Endothelial cell of umbilical vein (primary cell): ENCODE data around the gene XAF1. TPM values are rescaled to one million over a fixed set of nuclear protein-coding genes. Genes with fewer than 3 reads are reported as not detected.

Experiments
- BruUV-seq: library from RNA; stranded (reverse); fragments of 400-500 nt; replicated peaks from 2 replicates; lab custom pipeline; 2021; lab: Mats Ljungman, UMichigan
- CTCF ChIA-PET: fragments of 300-600, 350-600 bp; sonication (Branson Sonifier 250); formaldehyde crosslinking; loops from one replicate; lab custom pipeline; 2021; ENCODE audit warnings: antibody characterized with exemption, inconsistent platforms; lab: Charles Lee
- POLR2A ChIA-PET: fragments of 300-600, 350-600 bp; sonication (Branson Sonifier 250); formaldehyde crosslinking; loops from one replicate; lab custom pipeline; 2021; ENCODE audit warnings: antibody characterized with exemption, inconsistent platforms; lab: Charles Lee
- DNase-seq: peaks from one replicate; pipeline ENCODE4 v3.0.0-alpha.2; 2011; ENCODE audit warnings: low read depth, low spot score
- FAIRE-seq: peaks from 2 replicates; lab custom pipeline; 2011; peaks lifted over from hg19 to GRCh38; lab: Jason Lieb, UNC
- H2AFZ ChIP-seq: 2 replicates; pipeline ENCODE4 v1.6.0; 2012; ENCODE audit warnings: low read depth, low read length, control low read depth, inconsistent platforms
- H3K27ac ChIP-seq: 2 replicates; pipeline ENCODE4 v1.5.1; 2011; ENCODE audit warnings: low read depth, mild to moderate bottlenecking, control low read depth, low read length, moderate library complexity; ENCODE audit not compliant: insufficient read depth
- H3K27me3 ChIP-seq, 2 experiments: 2 replicates each; pipeline versions ENCODE4 v1.6.0 to v1.6.1; 2011; ENCODE audit warnings: low read length in 2 of 2, mixed read lengths in 1 of 2; ENCODE audit not compliant: control insufficient read depth in 2 of 2, insufficient read depth in 2 of 2
- H3K36me3 ChIP-seq, 2 experiments: 2 replicates in 1 of 2; 3 replicates in 1 of 2; pipeline ENCODE4 v1.5.1; 2011; ENCODE audit warnings: low read length in 2 of 2, mild to moderate bottlenecking in 1 of 2, moderate library complexity in 1 of 2; ENCODE audit not compliant: control insufficient read depth in 2 of 2, insufficient read depth in 2 of 2; ENCODE audit errors: extremely low read depth in 1 of 2
- H3K4me1 ChIP-seq: 3 replicates; pipeline ENCODE4 v1.5.1; 2011; ENCODE audit warnings: mild to moderate bottlenecking, low read length; ENCODE audit not compliant: control insufficient read depth, insufficient read depth; ENCODE audit errors: extremely low read depth
- H3K4me2 ChIP-seq: 2 replicates; pipeline ENCODE4 v1.6.1; 2011; ENCODE audit warnings: low read length, control low read depth, mixed read lengths; ENCODE audit not compliant: insufficient read depth
- H3K4me3 ChIP-seq, 3 experiments: fragments of 200-600 bp in 1 of 3; sonication (generic), shearing (Covaris generic) in 1 of 3; replicated peaks in 1 of 3; 2 replicates each; pipeline ENCODE4 v1.5.1; 2011 to 2016; ENCODE audit warnings: control low read depth in 3 of 3, low read length in 3 of 3, mild to moderate bottlenecking in 2 of 3, inconsistent platforms in 1 of 3, low read depth in 1 of 3, moderate library complexity in 1 of 3; ENCODE audit not compliant: insufficient read depth in 1 of 3
- H3K79me2 ChIP-seq: 2 replicates; pipeline ENCODE4 v1.6.0; 2012; ENCODE audit warnings: low read length, inconsistent platforms; ENCODE audit not compliant: control insufficient read depth, insufficient read depth
- H3K9ac ChIP-seq: replicated peaks from 2 replicates; pipeline ENCODE3; 2011; ENCODE audit warnings: low read length, control low read depth; ENCODE audit not compliant: insufficient read depth; ENCODE audit errors: extremely low read depth
- H3K9me1 ChIP-seq: replicated peaks from 3 replicates; pipeline ENCODE4 v1.6.0; 2011; ENCODE audit warnings: mild to moderate bottlenecking, low read length; ENCODE audit not compliant: control insufficient read depth, insufficient read depth; ENCODE audit errors: extremely low read depth
- H3K9me3 ChIP-seq: replicated peaks from 2 replicates; pipeline ENCODE4 v1.5.1; 2012; ENCODE audit warnings: low read length, inconsistent platforms; ENCODE audit not compliant: control insufficient read depth, insufficient read depth
- H4K20me1 ChIP-seq: replicated peaks from 2 replicates; pipeline ENCODE3; 2011; ENCODE audit warnings: mild to moderate bottlenecking, low read length; ENCODE audit not compliant: control insufficient read depth, insufficient read depth; ENCODE audit errors: extremely low read depth
- EZH2 ChIP-seq: IDR thresholded peaks from 2 replicates; pipeline ENCODE4 v1.6.1; 2012; ENCODE audit warnings: borderline replicate concordance, low read depth, mild to moderate bottlenecking, moderate library complexity, low read length, inconsistent platforms; ENCODE audit not compliant: severe bottlenecking
- GATA2 ChIP-seq: IDR thresholded peaks from 2 replicates; pipeline ENCODE4 v1.7.0; 2011; ENCODE audit warnings: low read depth, mild to moderate bottlenecking, moderate library complexity, mixed read lengths, low read length; ENCODE audit not compliant: insufficient read length, insufficient read depth
- JUN ChIP-seq: IDR thresholded peaks from 2 replicates; pipeline ENCODE4 v1.6.1; 2011; ENCODE audit warnings: borderline replicate concordance, low read depth; ENCODE audit not compliant: insufficient read length, insufficient read depth
- POLR2AphosphoS5 ChIP-seq: IDR thresholded peaks from 2 replicates; pipeline ENCODE4 v1.6.1; 2012; ENCODE audit warnings: low read depth, mild to moderate bottlenecking, control low read depth, low read length, moderate library complexity; ENCODE audit not compliant: insufficient read depth
- dilution Hi-C: fragments of 300-500 bp; cut with MboI; formaldehyde crosslinking; loops from one replicate; pipeline ENCODE4 v1.15.0; 2019; ENCODE audit warnings: low sequenced_read_pairs; ENCODE audit not compliant: extremely low pct_ligation_motif_present
- intact Hi-C: fragments of 100-400 bp; cut with micrococcal nuclease; formaldehyde crosslinking; loops from one replicate; pipeline ENCODE4 v1.10.0; 2022
- polyA plus RNA-seq, 4 experiments: library from polyadenylated mRNA; depleted of rRNA in 3 of 4; stranded (reverse) in 3 of 4; unstranded in 1 of 4; fragments of >200 nt; gene quantifications; 2 replicates each; pipeline versions ENCODE4 v1.2.1 to v1.2.3, GENCODE V29; 2011 to 2012; ENCODE audit warnings: missing spikeins in 1 of 4
- total RNA-seq: library from RNA; stranded (reverse); gene quantifications from 2 replicates; pipeline ENCODE4 v1.2.3, GENCODE V29; 2021
- TF ChIP-seq, protein P1 (sequence below), 2 donors: IDR thresholded peaks; 1 replicate in 1 of 2; 2 replicates in 1 of 2; pipeline ENCODE4 v1.5.1; 2011; ENCODE audit warnings: low read length in 2 of 2, mild to moderate bottlenecking in 2 of 2, moderate library complexity in 2 of 2, control low read depth in 1 of 2, inconsistent platforms in 1 of 2, low read depth in 1 of 2; ENCODE audit not compliant: insufficient read depth in 1 of 2; ENCODE audit errors: extremely low read depth in 1 of 2

Gene XAF1
- total and polyA plus RNA-seq, 2 donors (not counting 3 experiments of a cell fraction or from before 2014, with no cell fraction given) = 6.3 to 21.5 TPM

- CTCF ChIA-PET = no interaction called here
- BruUV-seq = no TSS peak
- H4K20me1 ChIP-seq = no peaks in the 10 kb centered on the region
- H3K27ac ChIP-seq = no peak overlapping the region
- DNase-seq (no peak), FAIRE-seq (no peak)
- no peaks in the 10 kb centered on the region for H3K9me3 ChIP-seq
- POLR2A ChIA-PET = no interaction called here
- H3K36me3 ChIP-seq = no peaks in the 10 kb centered on the region
- no peaks in the 10 kb centered on the region for H3K9me1 ChIP-seq
- no peak overlapping the region for H3K4me2 ChIP-seq
- no peak overlapping the region for H3K9ac ChIP-seq
- no peak overlapping the region for H3K4me3 ChIP-seq
- TF ChIP-seq EZH2 (no peak), GATA2 (no peak), JUN (no peak), POLR2AphosphoS5 (no peak)
- TF ChIP-seq, protein P1, sequence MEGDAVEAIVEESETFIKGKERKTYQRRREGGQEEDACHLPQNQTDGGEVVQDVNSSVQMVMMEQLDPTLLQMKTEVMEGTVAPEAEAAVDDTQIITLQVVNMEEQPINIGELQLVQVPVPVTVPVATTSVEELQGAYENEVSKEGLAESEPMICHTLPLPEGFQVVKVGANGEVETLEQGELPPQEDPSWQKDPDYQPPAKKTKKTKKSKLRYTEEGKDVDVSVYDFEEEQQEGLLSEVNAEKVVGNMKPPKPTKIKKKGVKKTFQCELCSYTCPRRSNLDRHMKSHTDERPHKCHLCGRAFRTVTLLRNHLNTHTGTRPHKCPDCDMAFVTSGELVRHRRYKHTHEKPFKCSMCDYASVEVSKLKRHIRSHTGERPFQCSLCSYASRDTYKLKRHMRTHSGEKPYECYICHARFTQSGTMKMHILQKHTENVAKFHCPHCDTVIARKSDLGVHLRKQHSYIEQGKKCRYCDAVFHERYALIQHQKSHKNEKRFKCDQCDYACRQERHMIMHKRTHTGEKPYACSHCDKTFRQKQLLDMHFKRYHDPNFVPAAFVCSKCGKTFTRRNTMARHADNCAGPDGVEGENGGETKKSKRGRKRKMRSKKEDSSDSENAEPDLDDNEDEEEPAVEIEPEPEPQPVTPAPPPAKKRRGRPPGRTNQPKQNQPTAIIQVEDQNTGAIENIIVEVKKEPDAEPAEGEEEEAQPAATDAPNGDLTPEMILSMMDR (IDR thresholded peaks at IDR 0.05; ENCODE audit: extremely low read depth in 1 of 2, insufficient read depth in 1 of 2, low read depth in 1 of 2, low read length in 2 of 2) = no peak
- no peaks in the 10 kb centered on the region for H3K4me1 ChIP-seq
- H2AFZ ChIP-seq = no peak overlapping the region
- dilution Hi-C loops (no loop called here), intact Hi-C loops (no loop called here)
- H3K27me3 ChIP-seq = peaks cover 0 to 14% of the 10 kb centered on the region in 2 experiments
- no peaks in the 10 kb centered on the region for H3K79me2 ChIP-seq
Measured at GRCh38 chr17:6793748-6794493, 38.1 kb downstream of the XAF1 start.
